Activated CD8-positive, alpha-beta memory T cell treated with anti-CD3 and anti-CD28 coated beads, Interleukin-2, amount 10 ng/mL, durations not matched to agents 7 days and 5 days (primary cell): ENCODE data around the gene LMAN2L. TPM values are rescaled to one million over a fixed set of nuclear protein-coding genes. Genes with fewer than 3 reads are reported as not detected.
"Not testable (repeated sequence)": the region's sequence is repeated elsewhere in the genome, so short reads cannot be mapped to it uniquely, and the experiment has no call there.

Source experiments
- ATAC-seq: fragments of 150-1000 bp; cut with Tn5 transposase; one replicate; pipeline ENCODE4 v1.10.0; 2021; ENCODE audit warnings: moderate library complexity
- CTCF ChIA-PET: fragments of 350-600 bp; sonication (Branson Sonifier 250); formaldehyde crosslinking; loops from one replicate; lab custom pipeline; 2021; ENCODE audit warnings: antibody characterized with exemption; lab: Charles Lee
- DNase-seq: peaks from one replicate; pipeline ENCODE4 v3.0.0-alpha.2; 2020
- H3K27ac Mint-ChIP-seq: one replicate; pipeline ENCODE4 v1.8.0; 2021; ENCODE audit warnings: mild to moderate bottlenecking, mixed read lengths
- H3K27me3 Mint-ChIP-seq: one replicate; pipeline ENCODE4 v1.8.0; 2021; ENCODE audit warnings: mixed read lengths
- H3K36me3 Mint-ChIP-seq: one replicate; pipeline ENCODE4 v1.8.0; 2021; ENCODE audit warnings: mild to moderate bottlenecking, mixed read lengths
- H3K4me1 Mint-ChIP-seq: one replicate; pipeline ENCODE4 v1.8.0; 2021; ENCODE audit warnings: mixed read lengths
- H3K4me3 Mint-ChIP-seq: one replicate; pipeline ENCODE4 v1.8.0; 2021; ENCODE audit warnings: mild to moderate bottlenecking, moderate library complexity, mixed read lengths
- H3K9me3 Mint-ChIP-seq: one replicate; pipeline ENCODE4 v1.8.0; 2022; ENCODE audit warnings: low read depth, mixed read lengths
- total RNA-seq, 2 experiments: library from RNA; stranded (reverse); gene quantifications; one replicate each; pipeline ENCODE4 v1.2.3, GENCODE V29; 2021

The LMAN2L gene
- total RNA-seq, 2 experiments from 2014 or later = 7.3 to 7.5 TPM

DNA sequence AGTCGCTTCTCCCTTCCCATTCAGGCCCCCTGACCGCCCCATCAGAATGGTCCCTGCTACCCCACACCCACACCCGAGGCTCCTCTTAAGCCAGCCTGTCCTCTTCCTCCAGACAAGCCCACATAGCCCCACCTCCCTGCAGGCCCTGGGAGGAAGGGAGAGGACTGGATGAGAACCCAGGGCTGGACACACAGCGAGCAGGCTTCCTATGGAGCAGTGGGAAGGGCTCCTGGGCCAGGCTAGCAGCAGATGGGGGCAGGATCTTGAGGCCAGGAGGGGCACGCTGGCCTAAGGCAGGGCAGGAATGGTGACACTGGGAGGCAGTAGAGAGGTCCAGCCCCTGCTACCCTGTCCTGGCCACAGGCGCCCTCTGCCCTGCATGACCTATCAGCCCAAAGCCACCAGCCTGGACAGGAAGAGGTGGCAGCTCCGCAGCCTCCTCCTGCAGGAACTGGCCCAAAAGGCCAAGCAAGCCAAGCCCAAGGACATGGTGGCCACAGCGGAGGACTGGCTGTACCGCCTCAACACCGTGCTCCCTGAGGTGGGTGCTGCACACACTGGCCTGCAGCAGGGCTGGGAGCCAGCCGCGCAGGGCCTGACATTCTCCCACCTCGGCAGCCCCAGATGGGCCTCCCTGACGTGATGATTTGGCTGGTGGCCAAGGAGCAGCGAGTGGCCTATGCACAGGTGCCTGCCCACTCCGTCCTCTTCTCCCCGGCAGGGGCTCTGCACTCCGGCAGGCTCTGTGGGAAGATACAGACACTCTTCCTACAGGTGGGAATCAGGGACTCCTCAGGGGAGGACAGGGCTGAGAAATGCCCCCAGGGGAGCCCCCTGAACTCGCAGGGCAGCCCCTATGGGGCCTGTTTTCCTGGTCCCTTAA lies 54.0 kb downstream of the LMAN2L start:
- ATAC-seq (no peak), DNase-seq (no peak)
- CTCF ChIA-PET = no interaction called here
- no peaks in the 10 kb centered on the region for H3K36me3 Mint-ChIP-seq
- no peaks in the 10 kb centered on the region for H3K9me3 Mint-ChIP-seq
- H3K4me1 Mint-ChIP-seq = no peaks in the 10 kb centered on the region
- H3K4me3 Mint-ChIP-seq = no peak overlapping the region
- no peaks in the 10 kb centered on the region for H3K27me3 Mint-ChIP-seq
- no peak overlapping the region for H3K27ac Mint-ChIP-seq

DNA sequence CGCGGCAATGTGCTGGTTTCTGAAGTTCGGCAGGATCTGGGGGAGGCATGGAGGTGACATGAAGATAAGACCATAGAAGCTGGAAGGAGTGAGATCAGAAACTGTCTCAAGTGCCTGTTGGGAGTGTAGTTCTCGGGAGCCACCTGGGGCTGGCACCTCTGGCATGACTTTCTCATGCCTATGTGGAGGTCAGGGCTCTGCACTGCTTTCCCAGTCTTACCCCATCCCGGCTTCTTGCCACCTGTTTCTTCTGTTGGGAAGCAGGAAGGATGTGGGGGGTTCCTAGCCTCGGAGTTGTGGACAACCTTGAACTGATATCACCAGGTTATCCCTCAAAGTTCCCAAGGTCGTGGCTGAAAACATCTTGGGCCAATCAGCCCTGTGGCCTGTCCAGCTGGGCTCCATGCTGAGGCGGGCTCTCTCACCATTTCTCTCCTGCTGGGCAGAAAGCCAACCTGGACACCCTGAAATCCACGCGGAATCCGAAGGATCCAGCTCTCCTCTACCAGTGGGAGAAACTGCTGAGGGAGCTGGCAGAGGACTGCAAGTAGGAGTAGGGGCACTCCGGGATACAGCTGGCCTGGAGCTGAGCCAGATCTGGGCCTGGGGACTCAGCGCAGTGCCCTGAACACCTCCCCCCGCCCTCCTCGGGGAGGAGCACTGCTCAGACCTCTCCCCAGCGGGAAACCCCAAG lies 54.8 kb downstream of the LMAN2L start:
- no peak overlapping the region for H3K27ac Mint-ChIP-seq
- peaks cover 5% of the 10 kb centered on the region for H3K27me3 Mint-ChIP-seq
- DNase-seq (no peak), ATAC-seq (no peak)
- H3K4me3 Mint-ChIP-seq = no peak overlapping the region
- H3K9me3 Mint-ChIP-seq = no peaks in the 10 kb centered on the region
- no peaks in the 10 kb centered on the region for H3K36me3 Mint-ChIP-seq
- CTCF ChIA-PET = no interaction called here
- no peaks in the 10 kb centered on the region for H3K4me1 Mint-ChIP-seq

DNA sequence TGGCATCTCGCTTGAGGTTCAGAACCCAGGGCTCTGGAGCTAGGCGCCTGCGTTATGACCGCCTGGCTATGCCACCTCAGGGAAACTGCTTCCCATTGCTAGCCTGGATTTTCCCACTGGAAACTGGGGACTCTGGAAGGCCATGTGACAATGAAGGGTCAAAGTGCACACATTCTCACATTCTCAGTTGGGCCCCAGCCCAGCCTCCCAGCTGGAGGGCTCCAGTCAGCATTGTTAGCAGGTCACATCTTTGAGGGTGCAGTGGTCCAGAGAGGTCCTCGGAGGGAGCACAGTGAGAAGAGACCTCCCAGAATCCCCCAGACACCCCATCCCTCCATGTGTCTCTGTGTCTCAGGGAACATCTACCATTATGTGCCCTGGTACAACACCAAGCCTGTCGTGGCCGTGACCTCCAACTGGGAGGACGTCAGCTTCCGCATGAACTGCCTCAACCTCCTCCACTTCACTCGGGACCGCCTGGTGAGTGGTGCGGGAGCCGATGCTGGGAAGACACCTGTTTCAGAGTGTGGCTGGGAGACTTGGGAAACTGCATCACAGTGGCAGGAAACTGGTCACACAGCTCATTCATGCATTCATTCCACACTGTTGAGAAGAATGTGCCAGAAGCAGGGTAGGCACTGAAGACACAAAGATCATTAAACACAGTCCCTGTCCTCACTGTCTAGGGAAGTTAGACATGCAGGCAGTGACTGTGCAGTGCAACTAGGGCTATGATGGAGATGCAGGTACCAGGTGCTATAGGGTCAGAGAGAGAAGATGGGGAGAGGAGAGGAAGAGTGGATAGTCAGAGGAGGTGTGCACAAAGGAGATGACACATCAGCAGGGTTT lies 55.7 kb downstream of the LMAN2L start:
- DNase-seq (peak; percentile 40), ATAC-seq (no peak)
- no peak overlapping the region for H3K27ac Mint-ChIP-seq
- H3K4me3 Mint-ChIP-seq = no peak overlapping the region
- H3K9me3 Mint-ChIP-seq = no peaks in the 10 kb centered on the region
- CTCF ChIA-PET = no interaction called here
- peaks cover 11% of the 10 kb centered on the region for H3K27me3 Mint-ChIP-seq
- H3K4me1 Mint-ChIP-seq = no peaks in the 10 kb centered on the region
- H3K36me3 Mint-ChIP-seq = no peaks in the 10 kb centered on the region

GRCh38 chr2:96683307-96683706 lies 56.6 kb downstream of the LMAN2L start:
- no peaks in the 10 kb centered on the region for H3K9me3 Mint-ChIP-seq
- no peak overlapping the region for H3K4me3 Mint-ChIP-seq
- CTCF ChIA-PET = no interaction called here
- H3K27ac Mint-ChIP-seq = no peak overlapping the region
- DNase-seq = no peak
- ATAC-seq = no peak
- H3K36me3 Mint-ChIP-seq = no peaks in the 10 kb centered on the region
- H3K4me1 Mint-ChIP-seq = no peaks in the 10 kb centered on the region
- peaks cover 11% of the 10 kb centered on the region for H3K27me3 Mint-ChIP-seq

- ATAC-seq = no peak
- Mint-ChIP-seq H3K36me3 (no peaks in the 10 kb centered on the region), H3K4me3 (no peak overlapping the region), H3K4me1 (no peaks in the 10 kb centered on the region), H3K27ac (no peak overlapping the region), H3K27me3 (peaks cover 11% of the 10 kb centered on the region), H3K9me3 (no peaks in the 10 kb centered on the region)
- CTCF ChIA-PET = no interaction called here
- DNase-seq = no peak
These were observed 58.3 kb downstream of the LMAN2L start for GRCh38 chr2:96681540-96681939.

GRCh38 chr2:96680561-96681141 lies 59.2 kb downstream of the LMAN2L start:
- H3K36me3 Mint-ChIP-seq = no peaks in the 10 kb centered on the region
- peaks cover 11% of the 10 kb centered on the region for H3K27me3 Mint-ChIP-seq
- ATAC-seq (no peak), DNase-seq (no peak)
- H3K4me1 Mint-ChIP-seq = no peaks in the 10 kb centered on the region
- no peak overlapping the region for H3K27ac Mint-ChIP-seq
- CTCF ChIA-PET = no interaction called here
- H3K9me3 Mint-ChIP-seq = no peaks in the 10 kb centered on the region
- no peak overlapping the region for H3K4me3 Mint-ChIP-seq

DNA sequence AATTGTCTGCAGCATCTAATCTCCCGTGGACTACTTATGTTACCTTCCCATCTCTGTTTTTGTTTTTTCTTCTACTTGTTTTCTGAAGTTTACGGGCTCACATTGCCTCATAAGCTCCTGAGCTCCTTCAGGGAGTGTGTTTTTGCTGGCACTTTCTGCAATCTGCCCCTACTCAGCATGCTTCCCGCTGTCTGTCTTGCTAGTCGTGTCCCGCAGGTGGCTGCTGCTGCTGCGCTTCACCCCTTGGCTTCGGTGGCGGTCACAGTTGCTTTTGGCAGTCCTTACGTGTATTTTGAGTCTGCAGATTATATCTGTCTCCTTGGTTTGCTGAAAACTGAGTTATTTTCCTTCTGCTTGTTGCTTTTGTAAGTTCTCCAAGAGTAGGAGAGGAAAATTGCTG lies 60.0 kb downstream of the LMAN2L start:
- peaks cover 11% of the 10 kb centered on the region for H3K27me3 Mint-ChIP-seq
- CTCF ChIA-PET = no interaction called here
- H3K36me3 Mint-ChIP-seq = no peaks in the 10 kb centered on the region
- no peaks in the 10 kb centered on the region for H3K9me3 Mint-ChIP-seq
- no peak for ATAC-seq
- H3K27ac Mint-ChIP-seq = no peak overlapping the region
- no peaks in the 10 kb centered on the region for H3K4me1 Mint-ChIP-seq
- H3K4me3 Mint-ChIP-seq = no peak overlapping the region
- DNase-seq = no peak

GRCh38 chr2:96669539-96670215 lies 70.2 kb downstream of the LMAN2L start:
- no peaks in the 10 kb centered on the region for H3K36me3 Mint-ChIP-seq
- peaks cover 3% of the 10 kb centered on the region for H3K4me1 Mint-ChIP-seq
- no peak for ATAC-seq
- peaks cover 2% of the 10 kb centered on the region for H3K27me3 Mint-ChIP-seq
- no peak for DNase-seq
- H3K9me3 Mint-ChIP-seq = no peaks in the 10 kb centered on the region
- H3K4me3 Mint-ChIP-seq = no peak overlapping the region
- H3K27ac Mint-ChIP-seq = no peak overlapping the region
- CTCF ChIA-PET = no interaction called here

- no peaks in the 10 kb centered on the region for H3K9me3 Mint-ChIP-seq
- no peak overlapping the region for H3K4me3 Mint-ChIP-seq
- no peaks in the 10 kb centered on the region for H3K36me3 Mint-ChIP-seq
- H3K27ac Mint-ChIP-seq = no peak overlapping the region
- peaks cover 2% of the 10 kb centered on the region for H3K27me3 Mint-ChIP-seq
- DNase-seq (no peak), ATAC-seq (no peak)
- peaks cover 3% of the 10 kb centered on the region for H3K4me1 Mint-ChIP-seq
- CTCF ChIA-PET = no interaction called here
These were observed 71.1 kb downstream of the LMAN2L start for GRCh38 chr2:96668771-96669170.

DNA sequence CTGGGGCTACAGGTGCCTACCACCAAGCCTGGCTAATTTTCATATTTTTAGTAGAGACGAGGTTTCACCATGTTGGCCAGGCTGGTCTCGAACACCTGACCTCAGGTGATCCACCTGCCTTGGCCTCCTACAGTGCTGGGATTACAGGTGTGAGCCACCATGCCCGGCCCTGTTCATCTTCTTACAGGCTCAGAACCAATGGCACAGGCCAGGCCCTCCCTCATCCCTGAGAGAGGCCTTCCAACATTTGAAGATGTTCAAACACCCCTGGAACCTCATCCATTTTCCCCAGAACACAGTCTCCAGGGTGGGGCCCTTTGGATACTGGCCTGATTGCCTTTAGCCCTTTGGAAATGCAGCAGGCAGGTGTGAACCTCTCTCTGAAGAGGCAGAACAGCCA lies 74.1 kb downstream of the LMAN2L start:
- CTCF ChIA-PET, H3K9me3 Mint-ChIP-seq, H3K4me3 Mint-ChIP-seq, H3K36me3 Mint-ChIP-seq, DNase-seq, H3K4me1 Mint-ChIP-seq, H3K27me3 Mint-ChIP-seq, H3K27ac Mint-ChIP-seq, ATAC-seq: not testable (repeated sequence)

- DNase-seq = no peak
- Mint-ChIP-seq H3K9me3 (no peaks in the 10 kb centered on the region), H3K27me3 (peaks cover 4% of the 10 kb centered on the region), H3K36me3 (no peaks in the 10 kb centered on the region), H3K27ac (no peak overlapping the region), H3K4me3 (no peak overlapping the region), H3K4me1 (no peaks in the 10 kb centered on the region)
- CTCF ChIA-PET = no interaction called here
- no peak for ATAC-seq
These were observed 74.7 kb downstream of the LMAN2L start for GRCh38 chr2:96665083-96665569.

- CTCF ChIA-PET = no interaction called here
- ATAC-seq (no peak), DNase-seq (no peak)
- no peak overlapping the region for H3K4me3 Mint-ChIP-seq
- no peak overlapping the region for H3K27ac Mint-ChIP-seq
- H3K36me3 Mint-ChIP-seq = no peaks in the 10 kb centered on the region
- H3K27me3 Mint-ChIP-seq = peaks cover 4% of the 10 kb centered on the region
- H3K9me3 Mint-ChIP-seq = no peaks in the 10 kb centered on the region
- no peaks in the 10 kb centered on the region for H3K4me1 Mint-ChIP-seq
These were observed 75.4 kb downstream of the LMAN2L start for GRCh38 chr2:96664366-96664925.
